Neural cell (in vitro differentiated cells): ENCODE data around the gene SOX4. TPM values are rescaled to one million over a fixed set of nuclear protein-coding genes. Genes with fewer than 3 reads are reported as not detected.

ENCODE experiments used
- polyA plus RNA-seq: library from polyadenylated mRNA; depleted of rRNA; stranded (reverse); fragments of >200 nt; gene quantifications from 2 replicates; pipeline ENCODE4 v1.2.3, GENCODE V29; 2014
- small RNA-seq, 3 experiments: library from RNA; depleted of rRNA; stranded (forward); fragments of <200 nt; gene quantifications; one replicate each; pipeline ENCODE3, GENCODE V24; 2012

SOX4 gene
- polyA plus RNA-seq, 1 donor from 2014 or later, result 394 TPM

Small RNAs within 50 kb of the gene (small RNA-seq; reads per million reads assigned to genes)
- 0 reads per million in 3 experiments for gene BOLA2P3
